ENCODE measurements around the gene CUL5. TPM values are rescaled to one million over a fixed set of nuclear protein-coding genes. Genes with fewer than 3 reads are reported as not detected.
"Not testable (repeated sequence)": the region's sequence is repeated elsewhere in the genome, so short reads cannot be mapped to it uniquely, and the experiment has no call there.

CUL5 gene
- total RNA-seq, 1 experiment from 2014 or later = 75.4 TPM

DNA sequence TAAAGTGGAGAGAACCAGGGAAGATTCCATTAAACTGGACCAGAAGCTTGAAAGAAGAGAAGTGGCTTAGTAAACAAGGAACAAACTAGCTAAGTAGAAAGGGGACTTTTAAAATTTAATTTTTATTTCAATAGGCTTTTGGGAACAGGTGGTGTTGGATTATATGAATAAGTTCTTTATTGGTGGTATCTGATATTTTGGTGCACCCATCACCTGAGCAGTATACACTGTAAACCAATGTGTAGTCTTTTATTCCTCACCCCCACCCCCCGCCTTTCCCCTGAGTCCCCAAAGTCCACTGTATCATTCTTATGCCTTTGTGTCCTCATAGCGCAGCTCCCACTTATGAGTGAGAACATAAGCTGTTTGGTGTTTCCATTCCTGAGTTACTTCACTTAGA, 120.1 kb downstream of the CUL5 start:
- DNase-seq = no peak
- no peak overlapping the region for H3K4me3 ChIP-seq (ENCODE audit: low read depth, low read length)
- no peaks in the 10 kb centered on the region for H3K9me3 ChIP-seq
- no peak overlapping the region for H3K4me3 Mint-ChIP-seq (ENCODE audit: unreplicated experiment)
- peaks cover 1% of the 10 kb centered on the region; the same call in 1 of the 2 replicates for H3K36me3 ChIP-seq (ENCODE audit: control insufficient read depth, insufficient read depth, low read length)
- ChIA-PET CTCF (no interaction called here), POLR2A (no interaction called here)
- TF ChIP-seq, protein P1, sequence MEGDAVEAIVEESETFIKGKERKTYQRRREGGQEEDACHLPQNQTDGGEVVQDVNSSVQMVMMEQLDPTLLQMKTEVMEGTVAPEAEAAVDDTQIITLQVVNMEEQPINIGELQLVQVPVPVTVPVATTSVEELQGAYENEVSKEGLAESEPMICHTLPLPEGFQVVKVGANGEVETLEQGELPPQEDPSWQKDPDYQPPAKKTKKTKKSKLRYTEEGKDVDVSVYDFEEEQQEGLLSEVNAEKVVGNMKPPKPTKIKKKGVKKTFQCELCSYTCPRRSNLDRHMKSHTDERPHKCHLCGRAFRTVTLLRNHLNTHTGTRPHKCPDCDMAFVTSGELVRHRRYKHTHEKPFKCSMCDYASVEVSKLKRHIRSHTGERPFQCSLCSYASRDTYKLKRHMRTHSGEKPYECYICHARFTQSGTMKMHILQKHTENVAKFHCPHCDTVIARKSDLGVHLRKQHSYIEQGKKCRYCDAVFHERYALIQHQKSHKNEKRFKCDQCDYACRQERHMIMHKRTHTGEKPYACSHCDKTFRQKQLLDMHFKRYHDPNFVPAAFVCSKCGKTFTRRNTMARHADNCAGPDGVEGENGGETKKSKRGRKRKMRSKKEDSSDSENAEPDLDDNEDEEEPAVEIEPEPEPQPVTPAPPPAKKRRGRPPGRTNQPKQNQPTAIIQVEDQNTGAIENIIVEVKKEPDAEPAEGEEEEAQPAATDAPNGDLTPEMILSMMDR (IDR thresholded peaks at IDR 0.05; ENCODE audit: insufficient read depth in 1 of 2, low read depth in 1 of 2, low read length in 1 of 2, severe bottlenecking in 1 of 2, unreplicated experiment in 1 of 2) = no peak
- H3K36me3 Mint-ChIP-seq (ENCODE audit: insufficient read depth, unreplicated experiment) = peaks cover 35% of the 10 kb centered on the region
- H3K4me1 ChIP-seq = no peaks in the 10 kb centered on the region
- H3K27me3 Mint-ChIP-seq (ENCODE audit: insufficient read depth, unreplicated experiment) = no peaks in the 10 kb centered on the region
- H3K27me3 ChIP-seq (replicated peaks; ENCODE audit: control insufficient read depth, insufficient read depth, low read length) = no peaks in the 10 kb centered on the region
- no peaks in the 10 kb centered on the region for H3K9me3 Mint-ChIP-seq (ENCODE audit: unreplicated experiment)
- no peak overlapping the region for H3K27ac Mint-ChIP-seq (ENCODE audit: unreplicated experiment)
- peaks cover 12% of the 10 kb centered on the region for H3K4me1 Mint-ChIP-seq (ENCODE audit: low read depth, unreplicated experiment)
- BruUV-seq (replicated peaks) = no TSS peak
- intact Hi-C loops (cut with micrococcal nuclease; ENCODE audit: unreplicated experiment) = loop anchor here (10.0 kb wide), 1 partner anchor 336 kb away; the partner anchor contains the start of gene C11orf65

DNA sequence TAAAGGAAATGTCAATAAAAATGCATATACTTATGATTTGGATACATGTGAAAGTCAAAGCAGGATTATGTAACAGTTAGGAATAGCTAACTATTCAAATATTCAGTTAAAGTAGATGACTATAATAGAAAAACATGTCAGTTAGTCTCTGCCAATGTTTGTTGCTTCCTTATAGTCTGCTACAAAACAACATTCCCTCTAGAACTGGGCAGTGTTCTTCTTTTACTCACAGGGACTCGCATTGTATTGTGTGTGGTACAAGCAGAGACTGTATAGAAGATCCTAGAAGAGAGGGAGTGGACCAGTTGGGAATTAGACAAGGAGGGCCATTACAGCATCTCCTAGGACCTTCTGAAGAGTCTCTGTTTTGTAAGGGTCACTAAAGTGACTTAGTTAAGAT, 123.3 kb downstream of the CUL5 start:
- TF ChIP-seq, protein P1 (IDR thresholded peaks at IDR 0.05; ENCODE audit: insufficient read depth in 1 of 2, low read depth in 1 of 2, low read length in 1 of 2, severe bottlenecking in 1 of 2, unreplicated experiment in 1 of 2) = no peak
- intact Hi-C loops (cut with micrococcal nuclease; ENCODE audit: unreplicated experiment) = no loop called here
- no peak overlapping the region for H3K27ac Mint-ChIP-seq (ENCODE audit: unreplicated experiment)
- H3K4me3 Mint-ChIP-seq (ENCODE audit: unreplicated experiment) = no peak overlapping the region
- DNase-seq = no peak
- no peaks in the 10 kb centered on the region for H3K9me3 Mint-ChIP-seq (ENCODE audit: unreplicated experiment)
- POLR2A ChIA-PET = no interaction called here
- H3K27me3 ChIP-seq (replicated peaks; ENCODE audit: control insufficient read depth, insufficient read depth, low read length) = no peaks in the 10 kb centered on the region
- no TSS peak for BruUV-seq (replicated peaks)
- no peaks in the 10 kb centered on the region for H3K9me3 ChIP-seq
- no peaks in the 10 kb centered on the region for H3K4me1 Mint-ChIP-seq (ENCODE audit: low read depth, unreplicated experiment)
- CTCF ChIA-PET = no interaction called here
- peaks cover 2% of the 10 kb centered on the region; the same call in 1 of the 2 replicates for H3K36me3 ChIP-seq (ENCODE audit: control insufficient read depth, insufficient read depth, low read length)
- H3K4me1 ChIP-seq = no peaks in the 10 kb centered on the region
- H3K4me3 ChIP-seq (ENCODE audit: low read depth, low read length) = no peak overlapping the region
- H3K27me3 Mint-ChIP-seq (ENCODE audit: insufficient read depth, unreplicated experiment) = no peaks in the 10 kb centered on the region
- peaks cover 36% of the 10 kb centered on the region for H3K36me3 Mint-ChIP-seq (ENCODE audit: insufficient read depth, unreplicated experiment)

DNA sequence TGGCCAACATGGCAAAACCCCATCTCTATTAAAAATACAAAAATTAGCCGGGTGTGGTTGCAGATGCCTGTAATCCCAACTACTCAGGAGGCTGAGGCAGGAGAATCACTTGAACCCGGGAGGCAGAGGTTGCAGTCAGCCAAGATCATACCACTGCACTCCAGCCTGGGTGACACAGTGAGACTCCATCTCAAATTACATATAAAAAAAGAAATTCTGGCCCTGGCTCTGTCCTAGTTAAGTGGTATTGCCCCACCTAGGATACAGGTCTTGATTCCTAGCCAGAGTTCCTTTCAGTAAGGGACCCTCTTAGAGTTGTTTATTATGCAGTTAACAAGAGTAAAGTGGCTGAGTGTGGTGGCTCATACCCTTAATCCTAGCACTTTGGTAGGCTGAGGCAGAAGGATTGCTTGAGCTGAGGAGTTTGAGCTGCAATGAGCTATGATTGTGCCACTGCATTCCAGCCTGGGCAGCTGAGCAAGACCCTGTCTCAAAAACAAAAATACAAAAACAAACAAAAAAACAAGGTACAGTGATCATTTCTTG, 124.4 kb downstream of the CUL5 start:
- H3K4me3 Mint-ChIP-seq (ENCODE audit: unreplicated experiment); H3K9me3 ChIP-seq; H3K27ac Mint-ChIP-seq (ENCODE audit: unreplicated experiment); BruUV-seq (replicated peaks); H3K27me3 ChIP-seq (replicated peaks; ENCODE audit: control insufficient read depth, insufficient read depth, low read length); intact Hi-C loops (cut with micrococcal nuclease; ENCODE audit: unreplicated experiment); H3K4me3 ChIP-seq (ENCODE audit: low read depth, low read length); H3K9me3 Mint-ChIP-seq (ENCODE audit: unreplicated experiment); H3K4me1 Mint-ChIP-seq (ENCODE audit: low read depth, unreplicated experiment); H3K36me3 ChIP-seq (ENCODE audit: control insufficient read depth, insufficient read depth, low read length); H3K27me3 Mint-ChIP-seq (ENCODE audit: insufficient read depth, unreplicated experiment); POLR2A ChIA-PET; H3K4me1 ChIP-seq; DNase-seq: not testable (repeated sequence)
- CTCF ChIA-PET = interaction anchor here (0.6 kb wide), 1 partner anchor 133 kb away, joined by 4 read pairs; no protein-coding TSS in a partner anchor
- H3K36me3 Mint-ChIP-seq (ENCODE audit: insufficient read depth, unreplicated experiment) = peaks cover 33% of the 10 kb centered on the region
